NAMALWA (cell line): Measurements from ENCODE around the gene CDK14.
"Not testable (repeated sequence)": the region's sequence is repeated elsewhere in the genome, so short reads cannot be mapped to it uniquely, and the experiment has no call there.

Experiments used
- DNase-seq: peaks from one replicate; pipeline ENCODE4 v3.0.0-alpha.2; 2015; ENCODE audit warnings: low spot score

The CDK14 gene

GRCh38 chr7:90792301-90792700 lies 196.2 kb downstream of the CDK14 start:
- no peak for DNase-seq

GRCh38 chr7:90794234-90794633 lies 198.1 kb downstream of the CDK14 start:
- not testable (repeated sequence) for DNase-seq

GRCh38 chr7:90797596-90797995 lies 201.5 kb downstream of the CDK14 start:
- DNase-seq, result no peak

GRCh38 chr7:90804370-90804769 lies 208.2 kb downstream of the CDK14 start:
- no peak for DNase-seq

GRCh38 chr7:90815552-90815951 lies 219.4 kb downstream of the CDK14 start:
- not testable (repeated sequence) for DNase-seq

GRCh38 chr7:90816511-90817142 lies 220.5 kb downstream of the CDK14 start:
- DNase-seq, result no peak

DNA sequence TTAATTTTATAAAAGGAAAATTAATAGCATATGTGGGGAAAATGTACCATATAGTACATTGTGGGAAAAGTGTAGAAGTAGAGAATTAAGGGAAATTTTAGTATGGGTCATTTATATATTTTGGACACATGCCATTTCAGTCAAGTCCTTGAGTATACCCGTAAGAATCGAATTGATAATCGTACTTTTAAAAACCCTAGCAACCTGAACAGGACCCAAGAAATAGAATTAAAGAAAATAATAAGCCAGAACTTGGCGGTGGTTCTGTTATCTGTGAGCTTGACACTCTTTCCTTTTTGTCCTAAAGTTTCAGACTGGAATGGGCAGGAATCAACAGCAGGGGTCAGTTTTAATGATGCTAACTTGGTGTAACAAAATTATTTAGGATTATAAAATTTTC lies 221.0 kb downstream of the CDK14 start:
- DNase-seq, result no peak

- DNase-seq, result no peak
Measured at GRCh38 chr7:90817846-90818245, 221.7 kb downstream of the CDK14 start.

- DNase-seq, result no peak
Measured at GRCh38 chr7:90818341-90818740, 222.2 kb downstream of the CDK14 start.

DNA sequence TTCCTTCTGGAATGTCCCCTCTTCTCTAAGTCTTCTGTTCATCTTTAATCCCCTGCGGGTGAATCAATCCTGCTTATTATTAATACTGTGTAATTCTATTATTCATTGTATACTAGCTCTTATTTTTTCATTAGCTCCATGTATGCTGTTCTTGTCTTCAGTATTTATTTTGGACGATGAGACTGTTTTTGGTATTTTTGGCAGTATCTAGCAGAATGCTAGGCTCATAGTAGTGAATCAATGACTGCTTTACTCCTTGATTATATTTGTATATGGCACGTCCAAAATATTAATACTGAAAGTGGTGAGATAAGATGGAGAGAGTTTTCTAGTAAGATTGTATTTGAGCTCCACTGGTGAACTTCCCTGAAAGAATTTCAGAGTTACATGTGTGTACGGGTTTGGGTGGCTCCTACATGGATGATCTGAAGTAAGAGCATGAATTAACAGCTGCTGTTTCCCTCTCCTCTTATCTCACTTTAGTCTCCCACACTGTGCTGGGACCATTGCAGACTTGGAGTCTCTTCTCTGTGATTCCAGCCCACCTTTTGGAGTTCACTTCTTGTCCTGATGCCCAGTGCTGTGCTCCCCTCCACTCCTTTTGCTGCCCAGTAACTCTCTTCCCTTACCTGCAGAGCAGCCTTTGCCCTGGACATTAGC lies 226.0 kb downstream of the CDK14 start:
- DNase-seq, result no peak

DNA sequence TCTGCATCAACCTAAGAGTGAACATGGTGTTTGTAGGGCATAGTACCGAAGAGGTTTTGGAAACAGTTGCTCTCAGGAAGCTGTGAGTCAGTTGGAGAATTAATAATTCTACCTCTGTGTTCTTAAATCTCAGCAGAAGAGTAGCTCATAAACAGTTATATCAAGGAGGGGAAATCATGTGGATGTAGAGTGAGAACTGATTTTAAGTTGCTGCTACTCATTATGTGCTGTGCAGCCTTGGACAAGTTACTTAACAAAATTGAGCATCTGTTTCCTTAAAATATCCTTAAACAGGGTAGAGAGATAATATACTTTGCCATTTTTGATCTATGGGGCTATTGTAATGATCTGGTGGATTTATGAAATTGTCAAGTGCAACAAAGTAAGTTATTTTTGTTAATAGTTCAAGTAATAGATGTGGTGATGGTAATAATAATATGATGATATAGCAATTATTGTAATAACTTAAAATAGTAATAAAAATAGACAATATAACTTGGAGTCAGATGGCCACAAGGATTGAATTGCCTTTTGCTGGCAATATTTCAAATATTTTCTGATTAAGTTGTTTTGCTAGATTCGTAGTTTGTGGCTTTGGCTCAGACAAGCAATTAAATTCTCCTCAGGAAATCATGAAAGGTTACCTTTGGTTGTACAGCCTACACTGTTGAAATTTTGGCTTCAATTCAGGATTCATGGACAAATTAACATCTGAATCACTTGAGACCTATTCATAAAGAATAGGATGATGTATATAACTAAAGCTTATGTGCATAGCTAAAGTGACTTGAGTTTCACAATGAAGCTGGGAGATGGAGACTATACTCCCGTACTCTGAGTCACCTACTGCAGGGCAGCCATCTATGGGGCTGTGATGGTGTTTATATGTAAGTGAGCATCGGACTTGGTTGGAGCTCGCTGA lies 228.5 kb downstream of the CDK14 start:
- DNase-seq, result no peak

DNA sequence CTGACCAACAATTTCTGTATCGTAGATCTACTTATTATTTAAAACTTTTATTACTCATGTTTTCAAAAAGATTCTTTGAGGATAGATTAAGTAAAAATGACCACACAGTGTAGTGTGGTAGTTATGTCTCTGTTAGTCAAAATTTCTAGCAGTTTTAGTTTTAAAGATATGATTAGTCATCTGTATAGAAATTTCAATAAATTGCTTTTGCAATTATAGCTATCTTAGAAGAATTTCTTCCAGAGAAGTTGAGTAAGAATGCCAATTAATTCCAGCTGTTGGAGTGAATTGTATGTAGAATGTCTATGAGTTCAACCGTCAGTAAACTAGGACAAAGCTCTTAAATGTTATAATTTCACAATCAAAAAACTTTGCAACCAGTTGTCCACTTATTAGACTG lies 229.7 kb downstream of the CDK14 start:
- no peak for DNase-seq

DNA sequence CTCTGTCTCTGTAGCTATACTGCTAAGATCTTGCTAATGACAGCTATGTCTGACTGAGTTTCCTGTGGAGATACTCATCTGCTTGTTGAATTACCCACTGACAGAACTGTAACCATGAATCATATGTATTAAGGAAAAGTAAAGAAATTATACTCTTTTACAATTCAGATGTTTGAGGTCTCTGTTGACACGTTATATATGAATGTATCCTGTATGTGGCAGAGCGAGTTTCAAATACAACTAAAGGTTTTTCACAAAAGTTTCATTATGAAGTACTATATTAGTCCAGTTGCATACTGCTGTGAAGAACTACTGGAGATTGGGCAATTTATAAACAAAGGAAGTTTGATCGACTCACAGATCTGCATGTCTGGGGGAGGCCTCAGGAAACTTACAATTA lies 232.5 kb downstream of the CDK14 start:
- DNase-seq, result no peak

DNA sequence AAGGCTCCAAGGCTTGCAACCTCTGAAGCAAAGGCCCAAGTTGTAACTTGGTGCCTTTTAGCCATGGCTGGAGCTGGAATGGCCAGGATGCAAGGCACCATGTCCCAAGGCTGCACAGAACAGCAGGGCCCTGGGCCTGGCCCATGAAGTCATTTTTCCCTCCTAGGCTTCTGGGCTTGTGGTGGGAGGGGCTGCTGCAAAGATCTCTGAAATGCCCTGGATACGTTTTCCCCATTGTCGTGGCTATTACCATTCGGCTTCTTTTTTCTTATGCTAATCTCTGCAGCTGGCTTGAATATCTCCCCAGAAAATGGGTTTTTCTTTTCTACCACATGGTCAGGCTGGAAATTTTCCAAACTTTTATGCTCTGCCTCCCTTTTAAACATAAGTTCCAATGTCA lies 234.2 kb downstream of the CDK14 start:
- DNase-seq, result no peak

DNA sequence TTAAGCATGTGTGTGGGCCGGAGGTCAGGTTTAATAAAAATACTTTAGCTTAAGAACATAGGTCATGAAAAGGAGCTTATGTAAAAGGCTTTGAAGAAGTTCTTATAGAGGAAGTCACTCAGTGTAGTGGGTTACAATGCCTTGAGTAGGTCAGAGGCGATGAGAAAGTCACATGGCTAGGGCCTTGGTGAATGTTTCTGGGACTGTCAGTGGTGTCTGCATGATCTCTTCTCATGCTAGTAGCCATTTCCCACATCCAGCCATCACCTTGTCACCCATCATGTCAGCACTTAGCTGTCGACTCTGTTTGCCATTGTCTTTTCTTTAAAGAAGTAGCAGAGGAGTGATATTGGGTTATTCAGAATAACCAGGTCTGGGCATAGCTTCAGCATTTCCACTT lies 236.6 kb downstream of the CDK14 start:
- DNase-seq, result no peak

- no peak for DNase-seq
Measured at GRCh38 chr7:90833443-90833842, 237.3 kb downstream of the CDK14 start.

DNA sequence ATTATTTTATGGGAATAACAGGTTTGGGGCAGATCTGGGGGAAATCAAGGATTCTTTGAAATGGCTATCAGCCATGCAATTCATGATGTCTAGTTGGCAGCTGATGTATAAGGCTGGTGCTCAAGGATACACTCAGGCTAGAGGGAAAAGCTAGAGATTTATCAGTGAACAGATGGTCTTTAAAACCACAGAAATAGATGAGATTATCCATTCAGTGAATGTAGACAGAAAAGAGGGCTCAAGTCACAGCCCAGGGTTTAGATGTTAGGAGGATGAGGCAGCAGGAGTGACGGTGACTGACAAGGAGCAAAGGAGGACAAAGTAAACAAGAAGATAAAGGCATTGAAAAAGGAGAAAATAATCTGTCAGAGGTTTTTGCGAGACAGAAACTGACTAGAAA lies 238.7 kb downstream of the CDK14 start:
- no peak for DNase-seq

DNA sequence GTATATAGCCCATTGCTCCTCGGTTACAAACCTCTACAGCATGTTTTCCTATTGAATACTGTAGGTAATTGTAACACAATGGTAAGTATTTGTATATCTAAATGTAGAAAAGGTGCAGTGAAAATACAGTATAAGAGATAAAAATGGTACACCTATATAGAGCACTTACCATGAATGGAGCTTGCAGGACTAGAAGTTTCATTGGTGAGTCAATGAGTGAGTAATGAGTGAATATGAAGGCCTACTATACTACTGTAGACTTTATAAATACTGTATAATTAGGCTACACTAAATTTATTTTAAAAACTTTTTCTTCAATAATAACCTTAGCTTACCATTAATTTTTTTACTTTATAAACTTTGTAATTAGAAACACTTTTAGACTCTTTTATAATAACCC lies 239.7 kb downstream of the CDK14 start:
- no peak for DNase-seq

- DNase-seq, result no peak
Measured at GRCh38 chr7:90836937-90837336, 240.8 kb downstream of the CDK14 start.

DNA sequence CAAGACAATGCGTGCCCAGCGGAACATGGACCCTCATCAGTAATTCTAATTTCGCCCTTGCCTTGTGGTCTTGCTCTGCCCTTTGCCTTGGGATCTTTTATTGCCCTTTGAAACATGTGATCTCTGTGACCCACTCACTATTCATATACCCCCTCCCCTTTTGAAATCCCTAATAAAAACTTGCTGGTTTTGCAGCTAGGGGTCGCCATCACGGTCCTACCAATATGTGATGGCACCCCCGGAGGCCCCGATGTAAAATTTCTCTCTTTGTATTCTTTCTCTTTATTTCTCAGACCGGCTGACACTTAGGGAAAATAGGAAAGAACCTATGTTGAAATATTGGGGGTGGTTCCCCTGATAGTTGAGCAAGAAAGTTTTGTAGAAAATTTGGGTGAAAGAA lies 242.7 kb downstream of the CDK14 start:
- DNase-seq, result no peak

GRCh38 chr7:90839316-90839715 lies 243.2 kb downstream of the CDK14 start:
- DNase-seq, result no peak

- no peak for DNase-seq
Measured at GRCh38 chr7:90839727-90840291, 243.7 kb downstream of the CDK14 start.
